Ascending aorta (tissue), 2 donors: ENCODE measurements around the gene GLRX. TPM values are rescaled to one million over a fixed set of nuclear protein-coding genes. Genes with fewer than 3 reads are reported as not detected.
"Not testable (repeated sequence)": the region's sequence is repeated elsewhere in the genome, so short reads cannot be mapped to it uniquely, and the experiment has no call there.

Source experiments
- DNase-seq, 2 donors: peaks; one replicate each; pipeline ENCODE4 v3.0.0-alpha.2; 2019; ENCODE audit warnings: low spot score in 2 of 2
- H3K27ac ChIP-seq, 2 donors: fragments of 200-600 bp; sonication (generic); one replicate each; pipeline ENCODE4 v1.5.1; 2016 to 2017; ENCODE audit warnings: mild to moderate bottlenecking in 1 of 2
- H3K27me3 ChIP-seq: fragments of 200-600 bp; sonication (generic); one replicate; pipeline ENCODE4 v1.5.1; 2017
- H3K36me3 ChIP-seq, 2 donors: fragments of 200-600 bp; sonication (generic); one replicate each; pipeline ENCODE4 v1.5.1; 2016
- H3K4me1 ChIP-seq, 2 donors: fragments of 200-600 bp; sonication (generic); one replicate each; pipeline ENCODE4 v1.5.1; 2016 to 2017; ENCODE audit warnings: mild to moderate bottlenecking in 1 of 2
- H3K4me3 ChIP-seq, 2 donors: fragments of 200-600 bp; sonication (generic); one replicate each; pipeline ENCODE4 v1.5.1; 2016 to 2017; ENCODE audit warnings: mild to moderate bottlenecking in 1 of 2
- H3K9me3 ChIP-seq, 2 donors: fragments of 200-600 bp; sonication (generic); one replicate each; pipeline ENCODE4 v1.5.1; 2016
- CTCF ChIP-seq, 3 experiments: fragments of 200-600 bp in 2 of 3; fragments of 450-650 bp in 1 of 3; sonication (generic) in 2 of 3; IDR thresholded peaks; one replicate each; pipeline ENCODE4 v1.5.1; 2016 to 2019; ENCODE audit warnings: antibody characterized with exemption in 3 of 3, mild to moderate bottlenecking in 1 of 3, moderate library complexity in 1 of 3
- intact Hi-C: fragments of 100-400 bp; cut with DNase I; formaldehyde crosslinking; loops from one replicate; pipeline ENCODE4 v1.15.1; 2023
- total RNA-seq: library from RNA; depleted of rRNA; stranded (reverse); fragments of >200 nt; gene quantifications from one replicate; pipeline ENCODE4 v1.1.0, GENCODE V29; 2016

GLRX gene
- total RNA-seq, 1 donor from 2014 or later, result 18.5 TPM

GRCh38 chr5:95857185-95857945, 34.8 kb upstream of the GLRX start:
- Histone ChIP-seq H3K9me3 (no peaks in the 10 kb centered on the region), H3K27ac (peak overlapping the region; percentile 93 to 96), H3K36me3 (no peaks in the 10 kb centered on the region), H3K27me3 (no peaks in the 10 kb centered on the region), H3K4me1 (peaks cover 20 to 45% of the 10 kb centered on the region in 2 donors), H3K4me3 (peak overlapping the region in 1 of 2 donors; percentile 55)
- intact Hi-C loops, result loop anchor here (5.0 to 10.0 kb wide), 5 partner anchors 365 to 845 kb away; partner anchors contain the start of gene CAST
- DNase-seq, result peak; percentile 43 to 88
- TF ChIP-seq CTCF (IDR thresholded peaks at IDR 0.05), result no peak

- Histone ChIP-seq H3K9me3 (no peaks in the 10 kb centered on the region), H3K27me3 (no peaks in the 10 kb centered on the region), H3K4me3 (no peak overlapping the region), H3K36me3 (no peaks in the 10 kb centered on the region), H3K27ac (peak overlapping the region; percentile 93 to 96), H3K4me1 (peaks cover 20 to 37% of the 10 kb centered on the region in 2 donors)
- DNase-seq, result peak in 1 of 2 donors; percentile 40
- intact Hi-C loops, result loop anchor here (5.0 to 10.0 kb wide), 5 partner anchors 366 to 846 kb away; partner anchors contain the start of gene CAST
- TF ChIP-seq CTCF (IDR thresholded peaks at IDR 0.05), result no peak
Observed at GRCh38 chr5:95856501-95856981, 34.0 kb upstream of the GLRX start.

GRCh38 chr5:95853490-95853889, 31.0 kb upstream of the GLRX start:
- Histone ChIP-seq H3K4me3 (no peak overlapping the region), H3K4me1 (peaks cover 9 to 18% of the 10 kb centered on the region in 2 donors), H3K27ac (no peak overlapping the region), H3K36me3 (no peaks in the 10 kb centered on the region), H3K9me3 (no peaks in the 10 kb centered on the region), H3K27me3 (no peaks in the 10 kb centered on the region)
- no peak for TF ChIP-seq CTCF (IDR thresholded peaks at IDR 0.05)
- intact Hi-C loops, result loop anchor here (10.0 kb wide), 1 partner anchor 551 kb away; no protein-coding TSS in a partner anchor
- DNase-seq, result peak in 1 of 2 donors; percentile 50

DNA sequence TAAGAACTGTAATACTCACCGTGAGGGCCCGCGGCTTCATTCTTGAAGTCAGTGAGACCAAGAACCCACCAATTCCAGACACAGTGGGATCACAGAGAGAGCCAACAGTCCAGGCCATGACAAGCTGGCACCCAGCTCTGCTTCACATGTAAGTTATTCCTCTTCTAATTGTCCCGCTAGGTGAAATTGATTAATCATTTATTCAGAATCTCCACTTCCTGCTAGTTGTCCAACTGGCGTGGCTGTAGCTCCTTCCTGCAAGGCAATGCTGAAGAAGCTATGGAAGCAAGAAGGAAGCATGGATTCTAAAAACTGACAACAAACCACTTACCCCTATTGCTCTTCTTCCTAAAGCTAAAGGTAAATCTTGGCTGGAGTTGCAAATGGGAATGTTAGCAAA, 30.0 kb upstream of the GLRX start:
- Histone ChIP-seq H3K36me3 (no peaks in the 10 kb centered on the region), H3K9me3 (no peaks in the 10 kb centered on the region), H3K27me3 (no peaks in the 10 kb centered on the region), H3K27ac (no peak overlapping the region), H3K4me1 (peaks cover 5 to 11% of the 10 kb centered on the region in 2 donors), H3K4me3 (no peak overlapping the region)
- no peak for TF ChIP-seq CTCF (IDR thresholded peaks at IDR 0.05)
- intact Hi-C loops, result loop anchor here (10.0 kb wide), 1 partner anchor 552 kb away; no protein-coding TSS in a partner anchor
- peak in 1 of 2 donors; percentile 19 for DNase-seq

DNA sequence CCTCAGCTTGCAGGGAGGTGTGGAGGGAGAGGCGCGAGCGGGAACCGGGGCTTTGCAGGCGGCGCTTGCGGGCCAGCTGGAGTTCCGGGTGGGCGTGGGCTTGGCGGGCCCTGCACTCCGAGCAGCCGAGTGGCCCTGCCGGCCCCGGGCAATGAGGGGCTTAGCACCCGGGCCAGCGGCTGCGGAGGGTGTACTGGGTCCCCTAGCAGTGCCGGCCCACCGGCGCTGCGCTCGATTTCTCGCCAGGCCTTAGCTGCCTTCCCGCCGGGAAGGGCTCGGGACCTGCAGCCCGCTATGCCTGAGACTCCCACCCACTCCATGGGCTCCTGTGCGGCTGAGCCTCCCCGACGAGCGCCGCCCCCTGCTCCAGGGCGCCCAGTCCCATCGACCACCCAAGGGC, 28.6 kb upstream of the GLRX start:
- intact Hi-C loops, result loop anchor here (10.0 kb wide), 1 partner anchor 554 kb away; no protein-coding TSS in a partner anchor
- not testable (repeated sequence) for H3K4me3 ChIP-seq, H3K27ac ChIP-seq, H3K36me3 ChIP-seq, H3K4me1 ChIP-seq, H3K9me3 ChIP-seq, H3K27me3 ChIP-seq
- peak in 1 of 2 donors; percentile 43 for DNase-seq

DNA sequence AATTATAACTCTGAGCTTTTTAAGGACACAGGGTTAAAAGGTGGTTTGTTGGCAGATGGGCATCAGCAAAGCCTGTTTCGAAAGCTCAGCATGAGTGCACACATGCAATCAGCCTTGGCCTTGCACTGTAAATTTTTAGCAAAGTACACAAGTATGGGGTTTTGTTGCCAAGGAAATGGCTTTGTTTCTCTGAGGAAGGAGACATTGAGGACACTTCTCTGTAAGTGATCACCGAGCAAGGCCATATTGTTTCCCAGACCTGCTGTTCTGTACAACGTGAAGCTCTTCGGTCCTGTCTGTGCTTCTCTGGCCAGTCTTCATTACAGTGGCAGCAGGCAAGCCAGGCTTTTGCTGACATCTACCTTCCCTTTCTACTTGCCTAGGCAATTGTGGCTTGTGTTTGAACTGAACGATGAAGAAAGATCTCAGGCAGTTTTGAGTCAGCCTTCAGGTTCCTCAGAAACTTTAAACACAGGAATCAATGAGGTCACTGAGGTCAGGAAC, 27.9 kb upstream of the GLRX start:
- TF ChIP-seq CTCF (IDR thresholded peaks at IDR 0.05), result no peak
- intact Hi-C loops, result loop anchor here (10.0 kb wide), 1 partner anchor 554 kb away; no protein-coding TSS in a partner anchor
- no peaks in the 10 kb centered on the region for H3K27me3 ChIP-seq
- peak in 1 of 2 donors; percentile 37 for DNase-seq
- no peak overlapping the region for H3K4me3 ChIP-seq
- H3K9me3 ChIP-seq, result no peaks in the 10 kb centered on the region
- peaks cover 0 to 3% of the 10 kb centered on the region in 2 donors for H3K4me1 ChIP-seq
- no peak overlapping the region for H3K27ac ChIP-seq
- H3K36me3 ChIP-seq, result no peaks in the 10 kb centered on the region
